IMR-90 (cell line): ENCODE data around the gene BAIAP2. TPM values are rescaled to one million over a fixed set of nuclear protein-coding genes. Genes with fewer than 3 reads are reported as not detected.

ENCODE experiments used
- ATAC-seq: fragments of 200-7000 bp; cut with Tn5 transposase; 2 replicates; pipeline ENCODE4 v1.9.1; 2020; ENCODE audit warnings: low read depth, mild to moderate bottlenecking, moderate library complexity
- BruUV-seq: library from RNA; stranded (reverse); fragments of 400-500 nt; replicated peaks from 2 replicates; lab custom pipeline; 2021; lab: Mats Ljungman, UMichigan
- CTCF ChIA-PET: fragments of 300-600 bp; formaldehyde crosslinking; extraction: SDS; loops from one replicate; lab custom pipeline; 2021; ENCODE audit warnings: antibody characterized with exemption; lab: Yijun Ruan, JAX
- POLR2A ChIA-PET: fragments of 300-600 bp; sonication (Branson Sonifier 250); formaldehyde crosslinking; loops from one replicate; lab custom pipeline; 2022; ENCODE audit warnings: antibody characterized with exemption; ENCODE audit not compliant: unreplicated experiment; lab: Charles Lee
- DNase-seq: peaks from one replicate; pipeline ENCODE4 v3.0.0; 2013
- H2AFZ ChIP-seq: replicated peaks from 2 replicates; pipeline ENCODE3; 2013; ENCODE audit warnings: low read length, mild to moderate bottlenecking; ENCODE audit not compliant: poor library complexity
- H2AK5ac ChIP-seq: 2 replicates; pipeline ENCODE4 v1.6.1; 2013; ENCODE audit warnings: low read depth, low read length, inconsistent platforms
- H2AK9ac ChIP-seq: replicated peaks from 2 replicates; pipeline ENCODE3; 2013; ENCODE audit warnings: mild to moderate bottlenecking, low read depth, low read length, moderate library complexity; ENCODE audit not compliant: poor library complexity
- H2BK120ac ChIP-seq: 2 replicates; pipeline ENCODE4 v1.6.1; 2013; ENCODE audit warnings: low read depth, low read length, inconsistent platforms
- H2BK15ac ChIP-seq: 3 replicates; pipeline ENCODE4 v1.6.1; 2013; ENCODE audit warnings: low read depth, low read length, inconsistent platforms
- H2BK20ac ChIP-seq: 2 replicates; pipeline ENCODE4 v1.6.1; 2013; ENCODE audit warnings: low read depth, mild to moderate bottlenecking, inconsistent platforms, low read length, moderate library complexity
- H2BK5ac ChIP-seq: 2 replicates; pipeline ENCODE4 v1.6.1; 2013; ENCODE audit warnings: mild to moderate bottlenecking, low read depth, low read length, inconsistent platforms; ENCODE audit not compliant: poor library complexity, severe bottlenecking
- H3K14ac ChIP-seq: replicated peaks from 2 replicates; pipeline ENCODE4 v1.6.1; 2013; ENCODE audit warnings: low read depth, low read length, inconsistent platforms
- H3K18ac ChIP-seq: 2 replicates; pipeline ENCODE4 v1.6.1; 2013; ENCODE audit warnings: low read depth, low read length, control low read depth
- H3K23ac ChIP-seq: 2 replicates; pipeline ENCODE4 v1.6.1; 2013; ENCODE audit warnings: low read depth, low read length, inconsistent platforms
- H3K27ac ChIP-seq: 2 replicates; pipeline ENCODE4 v1.5.1; 2013; ENCODE audit warnings: mild to moderate bottlenecking, control low read depth, low read length; ENCODE audit not compliant: insufficient read depth
- H3K27me3 ChIP-seq: 2 replicates; pipeline ENCODE4 v1.6.1; 2013; ENCODE audit warnings: low read length; ENCODE audit not compliant: control insufficient read depth, insufficient read depth
- H3K36me3 ChIP-seq: 2 replicates; pipeline ENCODE4 v1.6.1; 2013; ENCODE audit warnings: low read length, mixed read lengths; ENCODE audit not compliant: control insufficient read depth, insufficient read depth
- H3K4ac ChIP-seq: 2 replicates; pipeline ENCODE4 v1.6.1; 2013; ENCODE audit warnings: low read depth, low read length, inconsistent platforms
- H3K4me1 ChIP-seq: 2 replicates; pipeline ENCODE4 v1.6.1; 2013; ENCODE audit warnings: low read length, mixed read lengths; ENCODE audit not compliant: control insufficient read depth, insufficient read depth
- H3K4me2 ChIP-seq: 2 replicates; pipeline ENCODE4 v1.6.1; 2013; ENCODE audit warnings: low read depth, mild to moderate bottlenecking, control low read depth, low read length, moderate library complexity
- H3K4me3 ChIP-seq: 2 replicates; pipeline ENCODE4 v1.5.1; 2013; ENCODE audit warnings: low read depth, mild to moderate bottlenecking, control low read depth, low read length, moderate library complexity; ENCODE audit not compliant: insufficient read depth
- H3K56ac ChIP-seq: 2 replicates; pipeline ENCODE4 v1.6.1; 2013; ENCODE audit warnings: low read length, inconsistent platforms; ENCODE audit not compliant: insufficient read depth; ENCODE audit errors: extremely low read depth
- H3K79me1 ChIP-seq, 2 experiments: 2 replicates each; pipeline ENCODE4 v1.6.1; 2013; ENCODE audit warnings: low read length in 2 of 2, inconsistent platforms in 1 of 2, low read depth in 1 of 2
- H3K9ac ChIP-seq: 2 replicates; pipeline ENCODE4 v1.6.1; 2013; ENCODE audit warnings: low read depth, low read length, control low read depth
- H3K9me1 ChIP-seq: 2 replicates; pipeline ENCODE4 v1.6.1; 2013; ENCODE audit warnings: low read length, inconsistent platforms; ENCODE audit not compliant: insufficient read depth
- H3K9me3 ChIP-seq: 2 replicates; pipeline ENCODE4 v1.6.1; 2013; ENCODE audit warnings: low read length; ENCODE audit not compliant: control insufficient read depth, insufficient read depth
- H4K20me1 ChIP-seq: 2 replicates; pipeline ENCODE4 v1.6.1; 2013; ENCODE audit warnings: low read length, inconsistent platforms; ENCODE audit not compliant: insufficient read depth
- H4K5ac ChIP-seq: 2 replicates; pipeline ENCODE4 v1.6.1; 2013; ENCODE audit warnings: mild to moderate bottlenecking, low read depth, low read length, control low read depth
- H4K8ac ChIP-seq, 2 experiments: 2 replicates each; pipeline ENCODE4 v1.6.1; 2013; ENCODE audit warnings: low read depth in 2 of 2, low read length in 2 of 2, control low read depth in 1 of 2, inconsistent platforms in 1 of 2
- H4K91ac ChIP-seq: 2 replicates; pipeline ENCODE4 v1.6.1; 2013; ENCODE audit warnings: low read depth, low read length, inconsistent platforms; ENCODE audit not compliant: insufficient read depth
- BHLHE40 ChIP-seq: fragments of 150-350 bp; IDR thresholded peaks from 2 replicates; pipeline ENCODE4 v1.6.1; 2016; ENCODE audit warnings: mild to moderate bottlenecking, low read depth, low read length
- MAZ ChIP-seq: IDR thresholded peaks from 2 replicates; pipeline ENCODE4 v1.6.1; 2012; ENCODE audit warnings: low read depth, mild to moderate bottlenecking, low read length, improper control_type of control experiment, moderate library complexity, borderline replicate concordance
- RCOR1 ChIP-seq: IDR thresholded peaks from 2 replicates; pipeline ENCODE4 v1.6.1; 2012; ENCODE audit warnings: mild to moderate bottlenecking, low read length, improper control_type of control experiment; ENCODE audit not compliant: insufficient replicate concordance
- RFX5 ChIP-seq: IDR thresholded peaks from 2 replicates; pipeline ENCODE4 v1.8.0; 2012; ENCODE audit warnings: low read depth, mild to moderate bottlenecking, low read length, moderate library complexity
- WGBS, 2 experiments: methylation state at CpG; one replicate each; pipeline versions ENCODE4 v1.1.5 to v1.1.7; 2013; ENCODE audit warnings: missing lambda C conversion rate in 2 of 2; ENCODE audit not compliant: insufficient read length in 1 of 2; ENCODE audit errors: extremely low coverage in 2 of 2; 5-methylcytosine and 5-hydroxymethylcytosine counted together
- dilution Hi-C: fragments of 300-500 bp; cut with HindIII; formaldehyde crosslinking; loops from one replicate; pipeline ENCODE4 v1.14.3; 2018; ENCODE audit warnings: low sequenced_read_pairs; ENCODE audit not compliant: unreplicated experiment
- in situ Hi-C: fragments of 300-500 bp; cut with MboI; formaldehyde crosslinking; loops from 3 replicates; pipeline ENCODE4 v1.14.3; 2019; ENCODE audit warnings: low sequenced_read_pairs, inconsistent platforms, mixed read lengths
- intact Hi-C: fragments of 100-400 bp; cut with micrococcal nuclease; formaldehyde crosslinking; loops from 2 replicates; pipeline ENCODE4 v1.10.0; 2022
- polyA plus RNA-seq, 3 experiments: library from polyadenylated mRNA; depleted of rRNA; stranded (reverse); fragments of >200 nt; gene quantifications; 2 replicates each; pipeline ENCODE4 v1.2.3, GENCODE V29; 2012; ENCODE audit warnings: low replicate concordance in 1 of 3
- total RNA-seq: library from RNA; depleted of rRNA; stranded (reverse); fragments of >200 nt; gene quantifications from 2 replicates; pipeline ENCODE4 v1.2.3, GENCODE V29; 2012
- TF ChIP-seq, protein P1 (sequence below): conservative IDR thresholded peaks from 2 replicates; pipeline ENCODE4 v1.5.1; 2012; ENCODE audit warnings: mild to moderate bottlenecking, low read depth, low read length, improper control_type of control experiment

Gene BAIAP2
- total and polyA plus RNA-seq, 2 of the 4 experiments (the other 2 are of a cell fraction) = 18.3 to 32.6 TPM

DNA sequence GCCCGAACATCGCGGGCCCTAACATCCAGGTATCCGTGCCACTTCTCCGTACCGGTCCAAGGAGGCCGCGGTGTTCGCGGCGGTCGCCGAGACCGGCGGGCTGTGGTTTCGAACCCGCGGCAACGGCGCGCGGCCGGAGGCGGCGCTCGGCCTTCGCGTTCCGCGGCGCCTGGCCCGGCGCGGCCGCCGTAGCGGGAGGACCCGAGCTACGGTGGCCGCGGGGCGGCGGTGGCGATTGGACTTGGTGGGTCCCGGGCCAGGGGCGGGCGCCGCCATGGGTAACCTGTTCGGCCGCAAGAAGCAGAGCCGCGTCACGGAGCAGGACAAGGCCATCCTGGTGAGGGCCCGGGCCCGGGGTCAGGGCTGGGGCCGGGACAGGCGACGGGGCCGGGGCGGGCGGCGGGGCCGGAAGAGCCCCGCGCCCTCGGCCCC is 43.3 kb upstream of the BAIAP2 start, which contains the start of gene CHMP6:
CHMP6 (plus strand) TSS at position 197 of the 432 bp plus-strand sequence; CDS start at position 275, 78 bp downstream.
- peak within 1 kb of the TSS; percentile 82 for H2BK5ac ChIP-seq
- peak within 1 kb of the TSS; percentile 99 for H3K14ac ChIP-seq
- ATAC-seq = peak; percentile 83
- 0 out of 3 replicates have a peak within 1 kb of the TSS, but pooled peaks have one; percentile 85 for H2BK15ac ChIP-seq
- peak within 1 kb of the TSS; percentile 100 for H2AFZ ChIP-seq
- peak within 1 kb of the TSS; percentile 81 for H3K56ac ChIP-seq
- peak within 1 kb of the TSS; percentile 85 for H2BK120ac ChIP-seq
- H3K23ac ChIP-seq = peak within 1 kb of the TSS; percentile 86
- H3K18ac ChIP-seq = peak within 1 kb of the TSS; percentile 94
- peak; percentile 76 for DNase-seq
- intact Hi-C loops (no loop called here), in situ Hi-C loops (no loop called here), dilution Hi-C loops (no loop called here)
- no peaks in the 10 kb centered on the region; the same call in 1 of the 2 replicates for H4K20me1 ChIP-seq
- no peaks in the 10 kb centered on the region for H3K9me1 ChIP-seq
- peak within 1 kb of the TSS; percentile 79; the same call in 1 of the 2 replicates for H2AK5ac ChIP-seq
- 0% methylated on average over 45 of the region's 66 CpGs; no CpG with 5 or more reads in 1 of the 2 experiments for WGBS, 2 experiments
- H3K79me1 ChIP-seq = peaks cover 14 to 26% of the 10 kb centered on the region in 2 experiments; a peak in 3 of 4 replicates
- H4K5ac ChIP-seq = peak within 1 kb of the TSS; percentile 98
- TF ChIP-seq, protein P1, sequence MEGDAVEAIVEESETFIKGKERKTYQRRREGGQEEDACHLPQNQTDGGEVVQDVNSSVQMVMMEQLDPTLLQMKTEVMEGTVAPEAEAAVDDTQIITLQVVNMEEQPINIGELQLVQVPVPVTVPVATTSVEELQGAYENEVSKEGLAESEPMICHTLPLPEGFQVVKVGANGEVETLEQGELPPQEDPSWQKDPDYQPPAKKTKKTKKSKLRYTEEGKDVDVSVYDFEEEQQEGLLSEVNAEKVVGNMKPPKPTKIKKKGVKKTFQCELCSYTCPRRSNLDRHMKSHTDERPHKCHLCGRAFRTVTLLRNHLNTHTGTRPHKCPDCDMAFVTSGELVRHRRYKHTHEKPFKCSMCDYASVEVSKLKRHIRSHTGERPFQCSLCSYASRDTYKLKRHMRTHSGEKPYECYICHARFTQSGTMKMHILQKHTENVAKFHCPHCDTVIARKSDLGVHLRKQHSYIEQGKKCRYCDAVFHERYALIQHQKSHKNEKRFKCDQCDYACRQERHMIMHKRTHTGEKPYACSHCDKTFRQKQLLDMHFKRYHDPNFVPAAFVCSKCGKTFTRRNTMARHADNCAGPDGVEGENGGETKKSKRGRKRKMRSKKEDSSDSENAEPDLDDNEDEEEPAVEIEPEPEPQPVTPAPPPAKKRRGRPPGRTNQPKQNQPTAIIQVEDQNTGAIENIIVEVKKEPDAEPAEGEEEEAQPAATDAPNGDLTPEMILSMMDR = peak; percentile 33; the same call in 1 of the 2 replicates
- TF ChIP-seq RCOR1 (peak; percentile 91), RFX5 (no peak), BHLHE40 (no peak), MAZ (peak; percentile 58; the same call in 1 of the 2 replicates)
- H3K4me1 ChIP-seq = peaks cover 5% of the 10 kb centered on the region
- H3K4me3 ChIP-seq = peak within 1 kb of the TSS; percentile 87
- H3K27me3 ChIP-seq = no peaks in the 10 kb centered on the region
- no peaks in the 10 kb centered on the region for H3K9me3 ChIP-seq
- H3K36me3 ChIP-seq = peaks cover 15% of the 10 kb centered on the region
- peak within 1 kb of the TSS; percentile 98 for H3K9ac ChIP-seq
- no peak within 1 kb of the TSS for H2BK20ac ChIP-seq
- ChIA-PET CTCF (no interaction called here), POLR2A (no interaction called here)
- peak within 1 kb of the TSS; percentile 99 for H4K8ac ChIP-seq
- peak within 1 kb of the TSS; percentile 85 for H3K27ac ChIP-seq
- peak within 1 kb of the TSS; percentile 87 for H4K91ac ChIP-seq
- peak within 1 kb of the TSS; percentile 94 for H3K4me2 ChIP-seq
- BruUV-seq = no TSS peak
- H2AK9ac ChIP-seq = peak within 1 kb of the TSS; percentile 96
- H3K4ac ChIP-seq = peak within 1 kb of the TSS; percentile 94
